SU-DHL-6 (cell line): Measurements from ENCODE around the gene OR1A2.
A peak's percentile ranks its signal among the peaks of the same experiment; 100 is the strongest.
"Not testable (repeated sequence)": the region's sequence is repeated elsewhere in the genome, so short reads cannot be mapped to it uniquely, and the experiment has no call there.

ENCODE experiments used
- H2AFZ ChIP-seq: fragments of 200-600 bp; sonication (generic); 2 replicates; pipeline ENCODE4 v1.6.1; 2014; ENCODE audit warnings: low read depth, mild to moderate bottlenecking, moderate library complexity, mixed read lengths, antibody characterized with exemption, low read length; ENCODE audit not compliant: severe bottlenecking
- H3F3A ChIP-seq: fragments of 200-600 bp; shearing (Covaris generic); 2 replicates; pipeline ENCODE4 v1.6.0; 2016; ENCODE audit warnings: antibody characterized with exemption, mild to moderate bottlenecking; ENCODE audit not compliant: insufficient read depth
- H3K27ac ChIP-seq: fragments of 200-600 bp; sonication (generic); 2 replicates; pipeline ENCODE4 v1.5.1; 2016; ENCODE audit warnings: low read depth, mild to moderate bottlenecking, low read length, moderate library complexity, mixed read lengths
- H3K27me3 ChIP-seq: fragments of 200-600 bp; sonication (generic), shearing (Covaris generic); 2 replicates; pipeline ENCODE4 v1.6.0; 2014; ENCODE audit warnings: mild to moderate bottlenecking, low read length
- H3K36me3 ChIP-seq: fragments of 200-600 bp; sonication (generic); 2 replicates; pipeline ENCODE4 v1.6.1; 2014; ENCODE audit warnings: mild to moderate bottlenecking, low read length, mixed read lengths
- H3K4me2 ChIP-seq: fragments of 300-600, 200-600 bp; shearing (Covaris generic), sonication (generic); 2 replicates; pipeline ENCODE4 v1.6.0; 2014; ENCODE audit warnings: low read length, low read depth, mild to moderate bottlenecking; ENCODE audit not compliant: poor library complexity, severe bottlenecking
- H3K4me3 ChIP-seq: fragments of 200-600 bp; sonication (generic); 2 replicates; pipeline ENCODE4 v1.5.1; 2014; ENCODE audit warnings: antibody characterized with exemption, low read length, mild to moderate bottlenecking, mixed read lengths; ENCODE audit not compliant: insufficient read depth, poor library complexity, severe bottlenecking
- H3K79me2 ChIP-seq: fragments of 200-600 bp; sonication (generic); 2 replicates; pipeline ENCODE4 v1.6.1; 2014; ENCODE audit warnings: mild to moderate bottlenecking, low read length, moderate library complexity; ENCODE audit not compliant: insufficient read depth
- H3K9ac ChIP-seq: fragments of 200-600 bp; sonication (generic); 2 replicates; pipeline ENCODE4 v1.7.0; 2014; ENCODE audit warnings: mild to moderate bottlenecking, low read length
- H3K9me2 ChIP-seq: fragments of 200-600 bp; sonication (generic); replicated peaks from 2 replicates; pipeline ENCODE4 v1.6.1; 2014; ENCODE audit warnings: low read length; ENCODE audit not compliant: insufficient read depth
- H3K9me3 ChIP-seq: fragments of 200-600 bp; sonication (generic); 2 replicates; pipeline ENCODE4 v1.6.1; 2014; ENCODE audit warnings: low read length, mixed read lengths; ENCODE audit not compliant: insufficient read depth
- H4K20me1 ChIP-seq: fragments of 200-600 bp; sonication (generic); 2 replicates; pipeline ENCODE4 v1.6.1; 2014; ENCODE audit warnings: low read depth, mild to moderate bottlenecking, antibody characterized with exemption, low read length, moderate library complexity, mixed read lengths
- EZH2phosphoT487 ChIP-seq: fragments of 200-600 bp; sonication (generic), shearing (Covaris generic); conservative IDR thresholded peaks from 2 replicates; pipeline ENCODE4 v1.6.1; 2018; ENCODE audit warnings: mild to moderate bottlenecking, antibody characterized with exemption, low read length, moderate library complexity, mixed read lengths
- TF ChIP-seq, protein P1 (sequence below): fragments of 200-600 bp; sonication (generic); IDR thresholded peaks from one replicate; pipeline ENCODE4 v1.5.1; 2017; ENCODE audit warnings: antibody characterized with exemption, mild to moderate bottlenecking, low read length, moderate library complexity; ENCODE audit not compliant: insufficient read depth, poor library complexity, severe bottlenecking

Gene OR1A2

DNA sequence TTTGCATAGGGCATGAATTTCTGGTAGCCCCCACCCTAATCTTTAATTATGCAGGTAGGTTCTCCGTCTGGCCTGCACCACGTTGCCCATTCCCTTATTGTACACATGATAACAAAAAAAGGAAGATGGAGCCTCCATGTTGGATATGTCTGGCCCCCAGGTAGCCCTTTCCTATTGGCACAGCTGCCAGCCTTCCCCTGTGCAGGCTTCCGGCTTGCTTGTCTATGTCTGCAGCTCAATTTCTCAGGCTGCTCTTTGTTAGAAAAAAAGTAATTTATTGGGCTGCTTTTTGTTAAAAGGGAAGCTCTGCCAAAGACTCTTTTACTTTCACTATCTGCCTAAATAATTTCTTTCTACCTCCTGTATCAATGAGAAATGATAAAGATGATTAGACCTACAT lies 15.7 kb downstream of the OR1A2 start:
- no peaks in the 10 kb centered on the region for H3K36me3 ChIP-seq
- H3K27me3 ChIP-seq = no peaks in the 10 kb centered on the region
- H2AFZ ChIP-seq = no peak overlapping the region
- TF ChIP-seq, protein P1, sequence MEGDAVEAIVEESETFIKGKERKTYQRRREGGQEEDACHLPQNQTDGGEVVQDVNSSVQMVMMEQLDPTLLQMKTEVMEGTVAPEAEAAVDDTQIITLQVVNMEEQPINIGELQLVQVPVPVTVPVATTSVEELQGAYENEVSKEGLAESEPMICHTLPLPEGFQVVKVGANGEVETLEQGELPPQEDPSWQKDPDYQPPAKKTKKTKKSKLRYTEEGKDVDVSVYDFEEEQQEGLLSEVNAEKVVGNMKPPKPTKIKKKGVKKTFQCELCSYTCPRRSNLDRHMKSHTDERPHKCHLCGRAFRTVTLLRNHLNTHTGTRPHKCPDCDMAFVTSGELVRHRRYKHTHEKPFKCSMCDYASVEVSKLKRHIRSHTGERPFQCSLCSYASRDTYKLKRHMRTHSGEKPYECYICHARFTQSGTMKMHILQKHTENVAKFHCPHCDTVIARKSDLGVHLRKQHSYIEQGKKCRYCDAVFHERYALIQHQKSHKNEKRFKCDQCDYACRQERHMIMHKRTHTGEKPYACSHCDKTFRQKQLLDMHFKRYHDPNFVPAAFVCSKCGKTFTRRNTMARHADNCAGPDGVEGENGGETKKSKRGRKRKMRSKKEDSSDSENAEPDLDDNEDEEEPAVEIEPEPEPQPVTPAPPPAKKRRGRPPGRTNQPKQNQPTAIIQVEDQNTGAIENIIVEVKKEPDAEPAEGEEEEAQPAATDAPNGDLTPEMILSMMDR = no peak
- H3K9me3 ChIP-seq = no peaks in the 10 kb centered on the region
- no peaks in the 10 kb centered on the region for H4K20me1 ChIP-seq
- no peak overlapping the region for H3K27ac ChIP-seq
- H3K79me2 ChIP-seq = no peaks in the 10 kb centered on the region
- no peaks in the 10 kb centered on the region for H3K9me2 ChIP-seq
- no peak overlapping the region for H3K4me2 ChIP-seq
- H3K9ac ChIP-seq = no peak overlapping the region
- no peaks in the 10 kb centered on the region for H3F3A ChIP-seq
- H3K4me3 ChIP-seq = no peak overlapping the region

DNA sequence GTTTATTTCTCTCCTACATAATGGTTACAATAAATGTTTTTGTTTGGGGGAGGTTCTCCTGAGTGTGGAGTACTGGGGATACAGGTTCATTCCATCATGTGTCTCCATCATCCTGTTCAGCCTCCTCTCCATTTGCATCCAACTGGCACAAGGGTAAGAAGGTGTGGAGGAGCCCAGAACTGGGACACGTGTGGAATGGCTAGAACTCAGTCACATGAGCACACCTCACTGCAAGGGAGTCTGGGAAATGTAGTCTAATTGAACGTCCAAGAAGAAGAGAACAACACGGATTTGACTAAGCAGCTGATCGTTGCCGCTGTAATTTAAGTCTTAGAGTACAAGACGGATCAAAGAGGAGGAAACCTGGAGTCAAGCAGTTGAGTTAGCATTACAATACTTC lies 16.3 kb downstream of the OR1A2 start:
- Histone ChIP-seq H3K9ac (no peak overlapping the region), H3K27me3 (no peaks in the 10 kb centered on the region), H2AFZ (no peak overlapping the region), H3K79me2 (no peaks in the 10 kb centered on the region), H4K20me1 (no peaks in the 10 kb centered on the region), H3K9me3 (no peaks in the 10 kb centered on the region), H3F3A (no peaks in the 10 kb centered on the region), H3K27ac (no peak overlapping the region), H3K4me3 (no peak overlapping the region), H3K9me2 (no peaks in the 10 kb centered on the region), H3K4me2 (no peak overlapping the region), H3K36me3 (no peaks in the 10 kb centered on the region)
- no peak for TF ChIP-seq EZH2phosphoT487
- TF ChIP-seq, protein P1 = no peak

DNA sequence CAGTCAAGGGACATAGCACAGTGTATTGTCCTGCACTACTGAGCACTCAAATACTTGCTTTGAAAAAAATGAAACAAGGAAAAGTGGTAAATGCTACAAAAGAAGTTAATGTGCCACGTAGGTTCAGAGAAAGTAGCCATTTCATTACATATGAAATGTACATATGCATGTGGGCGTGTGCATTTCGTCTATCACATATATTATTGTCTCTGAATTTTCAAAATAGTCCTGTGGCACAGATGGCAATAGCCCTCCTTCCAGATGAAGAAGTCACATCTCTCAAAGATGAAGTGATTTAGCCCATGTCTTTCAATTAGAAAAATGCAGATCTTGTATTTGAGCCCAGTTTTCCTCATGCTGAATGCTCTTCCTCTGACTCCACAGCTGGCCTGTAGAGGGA lies 22.7 kb downstream of the OR1A2 start:
- H2AFZ ChIP-seq, H3K79me2 ChIP-seq, H3K4me2 ChIP-seq, H3K27ac ChIP-seq, H3K27me3 ChIP-seq, H3K4me3 ChIP-seq, H3F3A ChIP-seq, H3K9me2 ChIP-seq, H3K36me3 ChIP-seq, H3K9ac ChIP-seq, H3K9me3 ChIP-seq, H4K20me1 ChIP-seq: not testable (repeated sequence)

DNA sequence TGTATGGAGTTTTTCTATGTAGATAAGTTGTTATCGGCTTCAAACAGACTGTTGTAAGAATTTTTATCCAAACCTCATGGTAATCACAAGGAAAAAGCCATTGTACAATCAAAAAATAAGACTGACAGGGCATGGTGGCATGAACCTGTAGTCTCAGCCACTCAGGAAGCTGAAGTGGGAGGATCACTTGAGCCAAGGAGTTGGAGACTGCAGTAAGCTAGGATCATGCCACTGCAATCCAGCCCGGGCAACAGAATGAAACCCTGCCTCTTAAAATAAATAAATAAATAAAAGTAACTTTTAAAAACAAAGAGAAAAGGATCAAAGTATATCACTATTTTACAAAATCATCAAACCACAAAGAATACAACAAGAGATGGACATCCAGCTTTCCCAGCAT lies 24.5 kb downstream of the OR1A2 start:
- Histone ChIP-seq H3F3A (no peaks in the 10 kb centered on the region), H3K9me3 (no peaks in the 10 kb centered on the region), H3K27me3 (no peaks in the 10 kb centered on the region), H3K9ac (no peak overlapping the region), H3K36me3 (no peaks in the 10 kb centered on the region), H3K9me2 (no peaks in the 10 kb centered on the region), H3K4me3 (no peak overlapping the region), H2AFZ (no peak overlapping the region), H4K20me1 (no peaks in the 10 kb centered on the region), H3K4me2 (peak overlapping the region; percentile 18), H3K79me2 (no peaks in the 10 kb centered on the region), H3K27ac (no peak overlapping the region)
- TF ChIP-seq, protein P1 = no peak
- TF ChIP-seq EZH2phosphoT487 = no peak
